ENCODE data around the gene ZNF578. TPM values are rescaled to one million over a fixed set of nuclear protein-coding genes. Genes with fewer than 3 reads are reported as not detected.

The ZNF578 gene
- polyA plus RNA-seq, 3 donors: 0.05 TPM; not detected in 2

DNA sequence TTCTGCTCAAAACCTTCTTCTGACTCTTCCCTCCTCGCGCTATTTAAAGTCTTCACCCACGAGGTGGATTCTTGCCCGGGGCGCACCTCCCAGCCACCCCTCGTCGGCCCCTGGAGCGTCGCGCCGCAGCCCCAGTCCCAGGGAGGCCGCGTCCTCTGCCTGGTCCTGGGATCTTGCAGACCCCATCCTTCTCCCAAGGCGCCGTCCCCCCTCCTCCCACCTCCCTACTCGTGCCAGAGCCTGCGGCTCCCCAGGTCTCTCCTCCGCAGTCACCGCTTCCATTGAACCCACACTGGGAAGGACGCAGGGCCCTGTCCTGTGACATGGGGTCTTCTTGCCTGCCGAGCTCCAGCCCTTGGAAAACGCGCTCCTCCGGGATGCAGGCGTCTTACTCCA lies 74.6 kb downstream of the ZNF578 start:
- peaks cover 0 to 2% of the 10 kb centered on the region in 2 donors for H3K36me3 ChIP-seq (replicated peaks in 1 of 2; ENCODE audit: control insufficient read depth in 1 of 2, insufficient read depth in 2 of 2, low read length in 2 of 2)
- no peaks in the 10 kb centered on the region for H3K27me3 ChIP-seq (ENCODE audit: control insufficient read depth in 2 of 2, insufficient read depth in 2 of 2, low read length in 2 of 2)
- peak overlapping the region; percentile 76 to 96 for H3K27ac ChIP-seq (ENCODE audit: low read depth in 1 of 2, low read length in 2 of 2)
- WGBS (ENCODE audit: insufficient coverage): under 1% methylated on average over 25 of the region's 25 CpGs
- peaks cover 11 to 57% (median 46%) of the 10 kb centered on the region in 7 donors for H3K9me3 Mint-ChIP-seq
- H2AFZ ChIP-seq (ENCODE audit: insufficient read depth, low read depth, low read length, poor library complexity, severe bottlenecking): peak overlapping the region; percentile 89
- H3K79me2 ChIP-seq (ENCODE audit: insufficient read depth, low read length): peaks cover 40% of the 10 kb centered on the region
- intact Hi-C loops (cut with micrococcal nuclease): loop anchor here (1.0 to 5.0 kb wide), 7 partner anchors 7 to 341 kb away; partner anchors contain the start of genes ZNF701 (in 2 of the 2), ZNF83 (in 2 of the 2) and ZNF480 (in 1 of the 2)
- peak overlapping the region; percentile 63 to 95 (median 82) for H3K4me3 ChIP-seq (replicated peaks in 1 of 3; ENCODE audit: low read depth in 2 of 3, low read length in 3 of 3)
- peak overlapping the region; percentile 79 for H3K4me2 ChIP-seq (replicated peaks; ENCODE audit: extremely low read depth, low read length, poor library complexity, severe bottlenecking)
- DNase-seq: peak in 1 of 3 donors; percentile 3
- H3K4me1 ChIP-seq (ENCODE audit: control insufficient read depth in 1 of 2, insufficient read depth in 2 of 2, low read length in 2 of 2): peaks cover 14 to 26% of the 10 kb centered on the region in 2 donors
- H3K27ac Mint-ChIP-seq: peak overlapping the region; percentile 96 to 100 (median 99)
- H3K36me3 Mint-ChIP-seq: peaks cover 11 to 17% of the 10 kb centered on the region in 2 donors
- H3K27me3 Mint-ChIP-seq (ENCODE audit: low read depth in 3 of 3): peaks cover 0 to 2% (median 1%) of the 10 kb centered on the region in 3 donors
- TF ChIP-seq, protein P1, sequence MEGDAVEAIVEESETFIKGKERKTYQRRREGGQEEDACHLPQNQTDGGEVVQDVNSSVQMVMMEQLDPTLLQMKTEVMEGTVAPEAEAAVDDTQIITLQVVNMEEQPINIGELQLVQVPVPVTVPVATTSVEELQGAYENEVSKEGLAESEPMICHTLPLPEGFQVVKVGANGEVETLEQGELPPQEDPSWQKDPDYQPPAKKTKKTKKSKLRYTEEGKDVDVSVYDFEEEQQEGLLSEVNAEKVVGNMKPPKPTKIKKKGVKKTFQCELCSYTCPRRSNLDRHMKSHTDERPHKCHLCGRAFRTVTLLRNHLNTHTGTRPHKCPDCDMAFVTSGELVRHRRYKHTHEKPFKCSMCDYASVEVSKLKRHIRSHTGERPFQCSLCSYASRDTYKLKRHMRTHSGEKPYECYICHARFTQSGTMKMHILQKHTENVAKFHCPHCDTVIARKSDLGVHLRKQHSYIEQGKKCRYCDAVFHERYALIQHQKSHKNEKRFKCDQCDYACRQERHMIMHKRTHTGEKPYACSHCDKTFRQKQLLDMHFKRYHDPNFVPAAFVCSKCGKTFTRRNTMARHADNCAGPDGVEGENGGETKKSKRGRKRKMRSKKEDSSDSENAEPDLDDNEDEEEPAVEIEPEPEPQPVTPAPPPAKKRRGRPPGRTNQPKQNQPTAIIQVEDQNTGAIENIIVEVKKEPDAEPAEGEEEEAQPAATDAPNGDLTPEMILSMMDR (IDR thresholded peaks at IDR 0.05): no peak
- H3K4me1 Mint-ChIP-seq: peaks cover 24% of the 10 kb centered on the region
- peak overlapping the region; percentile 98 to 99 for H3K4me3 Mint-ChIP-seq
- H4K20me1 ChIP-seq (ENCODE audit: insufficient read depth, low read length): no peaks in the 10 kb centered on the region
- H3K9me3 ChIP-seq (replicated peaks in 1 of 2; ENCODE audit: control insufficient read depth in 1 of 2, insufficient read depth in 1 of 2, low read length in 2 of 2): peaks cover 20 to 34% of the 10 kb centered on the region in 2 donors
- H3K9ac ChIP-seq (ENCODE audit: insufficient read depth, low read length, poor library complexity, severe bottlenecking): peak overlapping the region; percentile 90

DNA sequence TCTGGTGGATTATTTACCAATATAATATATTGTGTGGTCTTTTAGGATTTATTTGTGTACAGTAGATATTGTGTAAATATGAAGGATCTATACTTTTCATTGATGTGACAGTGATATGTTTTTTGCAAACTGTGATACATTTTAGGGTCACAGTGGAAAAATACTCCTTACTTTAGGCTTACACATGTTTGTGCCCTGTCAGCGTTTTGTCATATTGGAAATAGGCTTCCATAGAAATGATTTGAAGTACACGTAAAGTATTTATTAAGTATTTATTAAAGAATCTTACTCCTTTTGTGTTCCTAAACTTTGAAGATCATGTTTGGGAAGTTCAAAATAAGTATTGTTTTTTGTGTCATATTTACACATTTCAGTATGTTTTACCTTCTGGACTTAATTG lies 79.1 kb downstream of the ZNF578 start:
- H3K27me3 ChIP-seq (ENCODE audit: control insufficient read depth in 2 of 2, insufficient read depth in 2 of 2, low read length in 2 of 2): no peaks in the 10 kb centered on the region
- peaks cover 0 to 6% of the 10 kb centered on the region in 2 donors for H3K36me3 ChIP-seq (replicated peaks in 1 of 2; ENCODE audit: control insufficient read depth in 1 of 2, insufficient read depth in 2 of 2, low read length in 2 of 2)
- peaks cover 0 to 13% of the 10 kb centered on the region in 2 donors for H3K9me3 ChIP-seq (replicated peaks in 1 of 2; ENCODE audit: control insufficient read depth in 1 of 2, insufficient read depth in 1 of 2, low read length in 2 of 2)
- Mint-ChIP-seq H3K9me3 (peaks cover 7 to 43% (median 18%) of the 10 kb centered on the region in 7 donors), H3K27me3 (ENCODE audit: low read depth in 3 of 3) (peaks cover 0 to 4% (median 4%) of the 10 kb centered on the region in 3 donors), H3K27ac (no peak overlapping the region), H3K4me3 (no peak overlapping the region), H3K36me3 (peaks cover 22 to 31% of the 10 kb centered on the region in 2 donors), H3K4me1 (peaks cover 59% of the 10 kb centered on the region)
- H4K20me1 ChIP-seq (ENCODE audit: insufficient read depth, low read length): no peaks in the 10 kb centered on the region
- no peak overlapping the region for H3K9ac ChIP-seq (ENCODE audit: insufficient read depth, low read length, poor library complexity, severe bottlenecking)
- H3K27ac ChIP-seq (ENCODE audit: low read depth in 1 of 2, low read length in 2 of 2): no peak overlapping the region
- TF ChIP-seq, protein P1 (IDR thresholded peaks at IDR 0.05): no peak
- no CpG with 5 or more reads among the region's 2 CpGs for WGBS (ENCODE audit: insufficient coverage)
- intact Hi-C loops (cut with micrococcal nuclease): loop anchor here (5.0 to 10.0 kb wide), 3 partner anchors 200 to 258 kb away; partner anchors contain the start of gene ZNF480 (in 1 of the 2)
- peaks cover 66% of the 10 kb centered on the region for H3K79me2 ChIP-seq (ENCODE audit: insufficient read depth, low read length)
- no peak for DNase-seq
- H3K4me2 ChIP-seq (replicated peaks; ENCODE audit: extremely low read depth, low read length, poor library complexity, severe bottlenecking): no peak overlapping the region
- no peak overlapping the region for H3K4me3 ChIP-seq (replicated peaks in 1 of 3; ENCODE audit: low read depth in 2 of 3, low read length in 3 of 3)
- H3K4me1 ChIP-seq (ENCODE audit: control insufficient read depth in 1 of 2, insufficient read depth in 2 of 2, low read length in 2 of 2): peaks cover 47 to 63% of the 10 kb centered on the region in 2 donors
- no peak overlapping the region for H2AFZ ChIP-seq (ENCODE audit: insufficient read depth, low read depth, low read length, poor library complexity, severe bottlenecking)

All from CD14-positive monocyte (primary cell).